H1 (cell line): ENCODE results near the gene OGDHL. TPM values are rescaled to one million over a fixed set of nuclear protein-coding genes. Genes with fewer than 3 reads are reported as not detected.

Source experiments
- CBX5 ChIP-seq: fragments of 300-800, 300-1000 bp; sonication (generic); IDR thresholded peaks from 2 replicates; pipeline ENCODE4 v1.7.1; 2016; ENCODE audit warnings: antibody characterized with exemption, low read length, low read depth
- CEBPB ChIP-seq: IDR thresholded peaks from 2 replicates; pipeline ENCODE4 v1.6.1; 2012; ENCODE audit warnings: low read depth, low read length
- E2F6 ChIP-seq: IDR thresholded peaks from 2 replicates; pipeline ENCODE4 v1.6.1; 2012; ENCODE audit warnings: inconsistent platforms
- KDM4A ChIP-seq: IDR thresholded peaks from one replicate; pipeline ENCODE4 v1.7.1; 2012; ENCODE audit warnings: low read depth, mild to moderate bottlenecking, moderate library complexity, low read length, inconsistent platforms; ENCODE audit not compliant: severe bottlenecking
- PHF8 ChIP-seq: fragments of 200-600 bp; sonication (generic); conservative IDR thresholded peaks from 2 replicates; pipeline ENCODE4 v1.7.1; 2012; ENCODE audit warnings: low read depth, mild to moderate bottlenecking, inconsistent platforms, low read length, moderate library complexity
- POLR2A ChIP-seq, 2 experiments: IDR thresholded peaks; 1 replicate in 1 of 2; 2 replicates in 1 of 2; pipeline ENCODE4 v1.6.1; 2011; ENCODE audit warnings: low read depth in 2 of 2, low read length in 2 of 2, mild to moderate bottlenecking in 2 of 2; ENCODE audit errors: control extremely low read depth in 1 of 2
- SIRT6 ChIP-seq: IDR thresholded peaks from one replicate; pipeline ENCODE4 v1.7.1; 2012; ENCODE audit warnings: low read length, inconsistent platforms
- SP1 ChIP-seq: IDR thresholded peaks from 2 replicates; pipeline ENCODE4 v1.6.1; 2011; ENCODE audit warnings: low read depth, low read length
- USF2 ChIP-seq: IDR thresholded peaks from 2 replicates; pipeline ENCODE4 v1.6.1; 2011; ENCODE audit warnings: low read length, improper control_type of control experiment
- polyA plus RNA-seq, 7 experiments: library from polyadenylated mRNA; depleted of rRNA in 3 of 7; stranded (reverse) in 5 of 7; unstranded in 2 of 7; fragments of >200 nt in 5 of 7; fragments of 200-250 nt in 2 of 7; gene quantifications; 1 replicate in 5 of 7; 2 replicates in 1 of 7; 4 replicates in 1 of 7; pipeline versions ENCODE4 v1.2.1 to v1.2.3, GENCODE V29; 2011 to 2013; ENCODE audit warnings: missing spikeins in 2 of 7, mixed read lengths in 2 of 7
- total RNA-seq: library from RNA; stranded (reverse); fragmentation: NEBNext Ultra II Directional; extraction: Animal tissue kit (Norgen Biotek cat#: 25700); gene quantifications from 2 replicates; pipeline ENCODE4 v1.2.1, GENCODE V29; 2021

The OGDHL gene
- total and polyA plus RNA-seq, 2 of the 8 experiments (the other 6 are each of a cell fraction or from before 2014, with no cell fraction given), result 16.1 to 16.6 TPM

GRCh38 chr10:49741108-49741995 lies 20.8 kb downstream of the OGDHL start (continued):
- TF ChIP-seq USF2 (no peak), SIRT6 (no peak), POLR2A (IDR thresholded peaks at IDR 0.05; ENCODE audit: control extremely low read depth in 1 of 2, low read depth in 2 of 2, low read length in 2 of 2) (no peak), PHF8 (no peak), E2F6 (no peak), CBX5 (no peak), KDM4A (no peak), SP1 (no peak), CEBPB (no peak)
